GM04503 (cell line): ENCODE results near the gene THSD4.
"Not testable (repeated sequence)": the region's sequence is repeated elsewhere in the genome, so short reads cannot be mapped to it uniquely, and the experiment has no call there.

Source experiments
- DNase-seq: peaks from one replicate; pipeline ENCODE4 v3.0.0-alpha.2; 2012; ENCODE audit warnings: low read depth

The THSD4 gene

DNA sequence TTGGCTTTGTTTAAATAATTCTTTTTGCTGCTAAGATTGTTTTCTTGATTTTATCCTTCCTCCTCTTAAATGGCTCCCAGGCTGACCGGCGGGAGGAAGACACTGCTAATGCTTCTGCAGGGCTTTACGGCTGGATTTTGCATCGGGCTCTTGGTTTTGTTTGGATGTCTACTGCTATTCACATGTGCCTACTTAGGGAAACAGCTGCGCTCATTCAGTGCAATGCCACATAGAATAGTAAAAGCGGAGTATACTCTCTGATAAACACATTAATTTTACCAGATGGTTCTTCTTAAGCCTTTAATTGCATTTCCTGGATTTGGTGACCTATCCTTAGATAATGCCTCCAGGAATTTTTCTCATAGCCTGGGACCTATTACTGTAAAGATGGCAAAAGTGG lies 146.6 kb downstream of the THSD4 start:
- no peak for DNase-seq

DNA sequence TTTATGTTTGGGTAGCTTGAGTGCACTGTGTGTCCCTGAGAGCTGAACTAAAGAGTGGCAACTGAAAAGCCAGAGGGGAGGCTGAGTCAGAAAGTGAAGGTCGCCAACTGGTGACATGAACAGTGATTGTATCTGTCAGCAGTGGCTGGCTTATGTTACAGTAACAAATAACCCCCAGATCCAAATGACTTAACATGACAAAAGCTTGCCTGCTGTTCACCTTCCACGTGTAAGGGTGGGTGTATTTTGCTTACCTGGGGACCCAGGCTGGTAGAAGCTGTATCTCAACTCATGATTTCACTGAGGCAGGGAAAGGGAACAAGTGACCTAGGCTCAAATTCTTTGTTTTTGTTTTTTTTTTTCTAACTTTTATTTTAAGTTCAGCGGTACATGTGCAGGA lies 147.3 kb downstream of the THSD4 start:
- DNase-seq, result no peak

DNA sequence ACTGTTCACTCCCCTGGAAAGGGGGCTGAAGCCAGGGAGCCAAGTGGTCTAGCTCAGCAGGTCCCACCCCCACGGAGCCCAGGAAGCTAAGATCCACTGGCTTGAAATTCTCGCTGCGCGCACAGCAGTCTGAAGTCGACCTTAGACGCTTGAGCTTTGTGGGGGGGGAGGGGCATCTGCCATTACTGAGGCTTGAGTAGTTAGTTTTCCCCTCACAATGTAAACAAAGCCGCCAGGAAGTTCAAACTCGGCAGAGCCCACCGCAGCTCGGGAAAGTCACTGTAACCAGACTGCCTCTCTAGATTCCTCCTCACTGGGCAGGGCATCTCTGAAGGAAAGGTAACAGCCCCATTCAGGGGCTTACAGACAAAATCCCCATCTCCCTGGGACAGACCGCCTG lies 150.3 kb downstream of the THSD4 start:
- DNase-seq, result not testable (repeated sequence)

DNA sequence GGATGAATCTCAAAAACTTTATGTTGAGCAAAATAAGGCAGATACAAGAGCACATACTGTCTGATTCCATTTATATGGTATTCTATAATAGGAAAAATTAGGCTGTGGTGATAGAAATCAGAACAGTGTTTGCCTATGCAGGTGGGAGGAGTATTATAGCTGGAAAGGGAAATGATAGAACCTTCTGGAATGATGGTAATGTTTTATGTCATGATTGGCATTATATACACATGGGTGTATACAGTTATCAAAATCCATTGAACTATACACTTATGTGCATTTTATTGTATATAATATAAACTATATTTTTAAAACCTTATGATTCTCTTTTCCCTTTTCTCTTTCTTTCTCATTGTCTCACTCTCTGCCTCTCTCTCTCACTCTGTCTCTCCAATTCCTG lies 156.1 kb downstream of the THSD4 start:
- no peak for DNase-seq

DNA sequence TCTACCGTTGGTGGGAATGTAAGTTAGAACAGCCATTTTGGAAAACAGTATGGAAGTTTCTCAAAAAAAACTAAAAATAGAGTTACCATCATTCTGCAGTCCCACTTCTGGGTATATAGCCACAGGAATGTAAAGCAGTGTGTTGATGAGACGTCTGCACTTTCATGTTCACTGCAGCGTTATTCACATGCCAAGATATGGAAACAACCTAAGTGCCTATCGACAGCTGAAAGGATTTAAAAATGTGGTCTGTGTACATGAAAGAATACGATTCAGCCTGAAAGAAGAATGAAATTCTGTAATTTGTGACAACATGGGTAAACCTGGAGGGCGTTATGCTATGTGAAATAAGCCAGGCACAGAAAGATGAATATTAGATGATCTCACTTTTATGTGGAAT lies 157.7 kb downstream of the THSD4 start:
- no peak for DNase-seq

DNA sequence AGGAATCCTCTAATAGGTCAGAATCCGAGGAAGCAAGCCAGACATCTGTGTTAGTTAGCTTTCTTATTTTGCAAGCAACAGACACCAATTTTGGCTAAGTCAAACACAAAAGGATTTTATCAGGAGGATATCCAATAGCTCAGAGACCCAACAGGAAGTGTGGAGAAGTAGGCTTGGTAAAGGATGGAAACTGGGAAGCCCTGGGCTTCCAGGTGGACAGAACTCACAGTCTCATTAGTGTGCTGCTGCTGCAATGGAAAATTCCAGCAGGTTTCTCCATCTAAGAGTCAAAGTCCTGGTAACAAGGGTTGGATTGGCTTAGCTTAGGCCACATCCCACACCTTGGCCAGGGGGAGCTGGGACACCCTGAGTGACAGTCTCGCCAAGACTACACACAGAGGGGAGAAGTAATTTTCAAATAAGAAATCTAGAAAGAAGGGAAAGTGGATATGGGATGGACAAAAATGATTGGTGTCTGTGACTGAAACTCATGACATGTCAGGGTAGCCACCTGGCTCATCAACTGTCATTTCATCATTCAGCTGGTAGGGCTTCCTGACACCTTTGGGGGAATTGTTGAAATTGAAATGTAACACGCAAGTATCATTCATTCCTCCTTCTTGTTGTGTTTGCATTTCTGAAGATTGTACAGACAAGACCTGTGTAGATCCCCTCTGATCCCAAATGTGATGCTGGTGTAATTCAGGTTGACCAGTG lies 158.6 kb downstream of the THSD4 start:
- no peak for DNase-seq

DNA sequence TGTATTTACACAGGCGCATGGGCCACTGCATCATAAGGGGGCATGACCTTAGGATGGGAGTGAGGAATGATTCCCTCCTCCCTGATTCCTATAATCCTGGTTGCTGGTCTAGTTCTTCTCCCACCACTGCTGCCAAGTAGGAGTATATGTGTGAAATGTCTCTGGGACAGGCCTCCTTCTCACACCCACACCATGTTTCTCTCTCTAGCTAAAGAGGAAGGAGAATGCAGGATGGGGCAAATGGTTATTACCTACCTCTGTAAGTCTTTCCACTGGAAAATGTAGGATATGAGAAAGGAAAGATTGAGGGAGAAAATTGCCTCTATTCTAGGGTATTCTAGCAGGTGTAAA lies 159.2 kb downstream of the THSD4 start:
- no peak for DNase-seq

DNA sequence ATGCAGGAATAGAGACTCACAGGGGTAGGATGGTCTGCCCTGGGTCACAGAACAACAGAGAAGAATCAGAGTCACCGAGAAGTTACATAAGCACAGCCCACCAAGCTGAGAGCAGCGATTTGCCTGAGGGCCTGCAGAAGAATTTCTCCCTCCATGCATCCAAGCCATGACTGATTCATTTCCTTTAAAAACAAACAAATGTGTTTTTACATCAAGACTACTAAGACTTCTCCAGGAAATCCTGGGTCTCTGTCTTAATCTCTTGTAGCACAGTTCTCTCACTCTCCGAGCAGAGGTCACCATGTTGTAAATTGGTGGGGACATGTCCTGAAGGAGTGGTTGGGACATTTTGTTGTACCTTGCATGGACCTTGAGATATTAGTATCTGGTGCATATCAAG lies 159.8 kb downstream of the THSD4 start:
- DNase-seq, result no peak

DNA sequence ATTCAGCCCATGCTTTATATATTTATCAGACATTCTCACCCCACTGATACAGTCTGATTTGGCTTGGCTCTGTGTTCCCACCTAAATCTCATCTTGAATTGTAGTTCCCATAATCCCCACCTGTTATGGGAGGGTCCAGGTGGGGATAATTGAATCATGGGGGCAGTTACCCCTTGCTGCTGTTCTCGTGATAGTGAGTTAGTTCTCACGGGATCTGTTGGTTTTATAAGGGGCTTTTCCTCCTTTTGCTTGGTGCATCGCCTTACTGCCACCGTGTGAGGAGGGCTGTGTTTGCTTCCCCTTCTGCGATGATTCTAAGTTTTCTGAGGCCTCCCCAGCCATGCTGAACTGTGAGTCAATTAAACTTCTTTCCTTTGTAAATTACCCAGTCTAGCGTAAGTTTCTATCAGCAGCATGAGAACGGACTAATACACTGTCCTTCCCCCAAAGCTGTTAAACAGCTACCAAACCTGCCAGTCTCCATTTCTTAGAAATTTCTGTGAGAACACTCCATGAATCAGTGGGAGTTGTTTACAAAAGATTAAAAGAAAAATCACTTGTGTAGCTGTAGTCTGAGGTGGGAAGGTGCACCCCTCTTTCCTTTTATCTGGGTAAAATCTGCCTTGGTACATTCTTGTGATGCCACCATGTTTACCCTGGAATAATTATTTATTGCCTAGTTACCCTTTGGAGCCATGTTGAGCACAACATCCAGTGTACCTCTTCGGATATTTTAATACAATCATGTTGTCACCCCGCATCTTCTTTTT lies 160.5 kb downstream of the THSD4 start:
- DNase-seq, result no peak

DNA sequence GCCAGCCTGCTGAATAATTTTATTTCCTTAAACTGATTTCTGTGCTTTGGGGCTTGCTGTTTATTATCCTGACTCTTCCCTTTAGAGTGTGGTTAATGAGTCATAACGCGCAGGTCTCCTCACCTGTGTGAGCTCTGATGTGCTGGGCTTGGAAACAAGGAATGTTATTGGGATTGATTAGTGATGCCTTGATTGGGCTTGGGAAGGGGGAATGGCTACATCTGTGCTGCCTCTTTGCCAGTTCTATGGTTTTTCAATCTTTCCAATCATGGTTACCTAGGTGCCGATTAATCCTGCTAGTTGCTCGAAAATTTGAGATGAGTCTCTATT lies 161.0 kb downstream of the THSD4 start:
- DNase-seq, result no peak

DNA sequence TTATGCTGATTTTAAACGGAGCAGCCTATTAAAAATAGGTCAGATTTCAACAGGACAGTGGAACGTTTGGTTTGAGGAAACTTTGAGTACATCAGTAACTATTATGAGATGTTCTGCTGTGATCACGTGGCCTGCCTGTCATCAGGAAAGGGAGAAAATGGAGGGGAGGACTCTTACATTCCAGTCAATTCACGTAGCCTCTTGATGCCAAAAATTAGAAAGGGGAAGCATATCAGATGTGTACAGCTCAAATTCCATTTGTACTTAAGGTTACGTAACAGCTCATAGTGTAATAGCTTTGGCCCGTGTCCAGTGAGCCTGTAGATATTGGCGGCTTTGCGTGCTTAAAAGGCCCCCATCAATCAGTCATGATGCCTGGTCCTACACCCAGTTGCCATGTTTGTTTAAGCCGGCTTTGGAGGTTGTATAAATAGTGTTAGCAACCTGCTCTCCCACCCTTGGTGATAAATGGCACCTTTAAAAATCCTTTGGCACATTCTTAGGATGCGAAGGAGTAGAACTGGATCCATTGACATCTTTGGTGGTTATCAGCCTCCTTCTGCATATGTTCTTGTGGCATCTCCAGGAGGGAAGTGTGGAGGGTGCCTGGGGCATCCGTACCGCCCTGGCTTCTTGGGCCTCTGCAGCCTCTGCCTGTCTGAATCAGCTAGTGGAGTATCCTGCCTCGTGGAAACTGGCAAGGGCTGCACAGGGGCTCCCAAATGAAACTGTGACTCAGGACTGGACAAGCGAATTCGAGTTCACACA lies 163.9 kb downstream of the THSD4 start:
- peak; percentile 79 for DNase-seq

DNA sequence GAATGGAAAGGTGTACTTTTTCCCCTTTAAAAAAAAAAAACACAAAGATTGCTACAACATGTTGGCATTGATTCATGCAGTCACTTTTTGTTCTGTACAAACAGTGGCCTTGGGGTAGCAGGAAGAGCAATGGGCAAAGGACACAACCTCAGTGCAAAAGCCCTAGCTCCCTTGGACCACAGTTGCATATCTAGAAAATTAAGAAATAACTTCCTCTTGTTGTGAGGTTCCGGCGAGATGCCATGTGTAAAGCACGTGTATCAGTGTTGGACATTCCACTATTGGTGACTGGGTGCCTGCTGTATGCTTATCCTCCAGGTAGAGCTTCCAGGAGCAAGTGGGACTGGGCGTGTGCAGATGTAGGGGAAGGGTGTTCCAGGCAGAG lies 164.5 kb downstream of the THSD4 start:
- no peak for DNase-seq

DNA sequence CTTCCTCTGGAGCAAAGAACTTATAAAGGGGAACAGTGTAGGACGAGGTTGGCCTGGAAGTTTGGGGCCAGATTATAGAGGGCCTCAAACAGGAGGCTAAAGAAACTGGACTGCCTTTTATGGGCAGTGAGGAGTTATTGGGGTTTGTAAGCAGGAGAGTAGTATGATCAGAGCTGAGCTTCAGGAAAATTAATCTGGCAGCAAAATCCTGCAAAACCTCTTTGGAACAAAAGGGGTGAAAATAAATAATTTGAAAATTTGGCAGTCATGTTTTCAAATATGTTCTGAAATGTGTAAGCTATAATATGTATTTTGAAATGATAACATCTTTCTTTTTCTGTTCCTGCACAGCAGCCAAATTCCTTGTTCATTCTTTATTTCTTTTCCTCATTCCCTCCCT lies 164.9 kb downstream of the THSD4 start:
- DNase-seq, result no peak

DNA sequence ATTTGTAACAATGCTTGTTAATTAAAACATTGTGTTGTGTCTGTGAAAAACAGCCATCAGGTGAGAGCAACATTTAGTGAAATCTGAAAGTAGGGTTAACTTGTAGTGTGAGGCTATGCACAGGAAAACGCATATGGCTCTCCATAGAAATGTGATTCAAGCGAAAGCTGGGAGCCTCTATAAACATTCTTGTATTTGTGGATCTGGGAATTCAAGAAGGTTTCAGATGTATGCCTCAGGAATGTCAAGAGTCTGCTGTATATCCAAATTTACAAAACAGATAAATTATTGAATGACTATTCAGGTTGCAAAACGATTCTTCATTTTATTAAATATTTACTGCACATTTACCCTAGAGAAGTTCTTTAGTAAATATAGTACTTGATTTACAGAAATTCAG lies 166.0 kb downstream of the THSD4 start:
- DNase-seq, result no peak

DNA sequence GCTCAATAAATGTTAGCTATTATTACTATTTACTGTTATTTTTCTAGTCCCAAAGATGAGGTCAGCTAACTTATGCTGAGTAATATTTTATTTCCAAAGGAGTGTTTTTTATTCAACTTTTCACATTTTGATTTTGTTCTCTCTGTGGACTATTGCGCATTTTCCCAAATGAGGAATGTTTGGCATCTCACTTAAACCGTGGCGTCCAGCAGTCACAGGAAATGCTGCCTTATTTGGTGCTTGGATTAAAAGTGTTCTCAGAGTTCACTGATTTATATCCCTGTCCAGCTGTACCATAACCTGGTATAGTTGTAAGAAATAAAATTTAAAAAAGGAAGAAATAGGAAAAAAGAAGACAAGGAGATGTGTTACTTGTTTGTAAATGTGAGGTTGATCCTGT lies 166.8 kb downstream of the THSD4 start:
- no peak for DNase-seq

DNA sequence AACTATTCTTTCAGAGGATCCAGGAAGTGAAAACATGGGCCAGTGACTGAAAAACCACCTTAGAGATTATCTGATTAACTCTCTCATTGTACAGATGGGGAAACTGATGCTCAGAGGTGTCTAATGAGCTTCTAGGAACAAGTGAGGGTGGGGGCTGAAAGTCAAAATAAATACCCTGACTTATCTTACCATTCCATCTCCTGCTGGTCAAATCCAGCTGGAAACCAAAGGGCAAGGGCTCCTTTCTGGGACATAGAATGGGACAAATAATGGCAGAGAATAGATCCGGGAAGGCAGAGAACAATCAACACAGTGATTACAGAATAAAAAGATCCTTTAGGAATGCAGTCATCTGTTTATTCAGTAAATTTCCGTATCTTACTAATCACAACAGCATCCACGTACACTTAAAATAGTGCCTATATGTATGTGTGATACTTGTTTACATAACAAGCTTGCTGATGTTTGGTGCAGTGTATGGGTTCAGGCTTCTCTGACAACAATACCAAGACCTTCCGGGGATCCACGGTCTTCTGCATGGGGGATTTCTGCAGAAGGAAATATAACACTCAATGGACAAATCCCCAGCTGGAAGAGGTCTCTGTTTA lies 173.2 kb downstream of the THSD4 start:
- no peak for DNase-seq

DNA sequence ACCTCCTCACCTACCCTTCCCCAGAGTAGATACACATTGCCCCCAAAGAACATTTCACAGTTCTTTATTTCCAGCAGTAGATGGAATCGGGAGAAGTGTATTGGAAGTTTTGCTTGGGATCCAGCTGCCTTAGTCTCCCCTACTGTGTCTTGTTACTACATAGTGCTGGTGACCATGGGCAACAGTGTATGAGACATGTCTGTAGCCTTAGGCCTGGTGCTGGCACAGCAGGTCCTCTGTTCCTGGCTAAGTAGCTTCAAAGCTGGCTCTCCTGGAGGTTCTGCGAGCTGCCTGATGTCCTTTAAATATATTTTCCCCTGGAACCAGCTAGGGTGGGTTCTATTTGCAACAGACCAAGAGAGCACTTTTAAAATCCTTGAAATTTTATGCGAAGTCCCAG lies 174.7 kb downstream of the THSD4 start:
- no peak for DNase-seq

DNA sequence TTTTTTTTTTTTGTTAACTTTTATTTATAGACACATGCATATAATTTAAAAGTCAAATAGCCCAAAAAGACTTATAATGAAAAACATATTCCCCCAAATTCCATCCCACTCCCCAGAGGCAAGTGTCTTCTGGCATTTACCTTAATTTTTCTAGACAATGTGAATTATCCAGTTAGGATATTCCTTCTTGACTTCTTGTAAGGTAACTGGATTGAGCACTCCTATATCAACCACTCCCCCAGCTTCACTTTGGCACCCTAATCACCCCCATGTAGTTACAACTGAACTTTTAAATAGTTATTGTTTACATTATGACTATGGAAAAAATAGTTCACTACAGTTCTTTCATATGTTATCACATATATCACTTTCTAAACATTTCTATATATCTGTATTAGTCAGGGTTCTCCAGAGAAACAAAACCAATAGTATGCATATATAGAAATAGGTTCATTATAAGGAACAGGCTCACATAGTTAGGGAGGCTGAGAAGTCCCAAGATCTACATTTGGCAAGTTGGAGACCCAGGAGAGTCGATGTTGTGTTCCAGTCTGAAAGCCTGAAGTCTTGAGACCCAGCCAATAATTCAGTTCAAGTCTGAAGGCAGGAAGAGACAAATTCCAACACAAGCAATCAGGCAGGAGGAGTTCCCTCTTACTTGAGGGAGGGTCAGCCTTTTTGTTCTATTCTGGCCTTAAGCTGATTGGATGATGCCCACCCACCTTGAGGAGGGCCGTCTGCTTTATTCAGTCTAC lies 175.8 kb downstream of the THSD4 start:
- DNase-seq, result no peak

DNA sequence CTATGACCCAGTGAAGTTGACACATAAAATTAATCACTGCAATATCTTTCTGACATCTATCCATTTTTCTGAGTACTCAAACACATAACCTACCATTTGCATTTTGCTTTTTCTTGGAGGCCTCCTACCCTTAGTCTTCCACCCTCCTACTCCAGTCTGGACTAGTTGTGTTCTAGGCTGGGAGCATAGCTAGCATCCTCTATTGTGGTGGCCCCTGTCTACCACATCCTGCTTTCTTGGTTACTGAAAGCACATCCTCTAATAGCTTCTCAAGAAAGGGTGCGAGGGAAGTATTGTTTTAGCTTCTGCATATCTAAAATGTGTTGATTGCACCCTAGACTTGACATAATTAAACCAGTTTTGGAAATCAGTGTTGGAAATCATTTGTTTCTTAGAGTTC lies 176.5 kb downstream of the THSD4 start:
- no peak for DNase-seq

DNA sequence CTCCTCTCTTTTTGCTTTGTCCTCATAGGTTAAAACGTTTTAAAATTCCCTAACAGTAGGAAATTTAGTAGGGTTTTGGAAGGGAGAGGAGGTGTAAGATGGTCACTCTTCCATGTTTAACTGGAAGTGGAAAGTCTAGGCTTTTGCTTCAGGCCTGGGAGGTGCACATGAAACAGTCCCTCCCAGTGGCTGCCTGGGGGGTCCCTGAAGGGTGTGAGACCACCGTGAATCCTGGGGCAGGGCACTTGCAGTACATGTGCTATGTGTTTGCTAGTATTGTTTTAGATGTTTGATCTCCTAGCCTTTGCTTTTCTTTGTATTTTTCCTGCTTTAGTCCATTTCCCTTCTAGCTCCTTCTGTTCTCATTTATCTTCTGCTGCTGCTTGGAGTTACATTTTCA lies 178.5 kb downstream of the THSD4 start:
- no peak for DNase-seq

DNA sequence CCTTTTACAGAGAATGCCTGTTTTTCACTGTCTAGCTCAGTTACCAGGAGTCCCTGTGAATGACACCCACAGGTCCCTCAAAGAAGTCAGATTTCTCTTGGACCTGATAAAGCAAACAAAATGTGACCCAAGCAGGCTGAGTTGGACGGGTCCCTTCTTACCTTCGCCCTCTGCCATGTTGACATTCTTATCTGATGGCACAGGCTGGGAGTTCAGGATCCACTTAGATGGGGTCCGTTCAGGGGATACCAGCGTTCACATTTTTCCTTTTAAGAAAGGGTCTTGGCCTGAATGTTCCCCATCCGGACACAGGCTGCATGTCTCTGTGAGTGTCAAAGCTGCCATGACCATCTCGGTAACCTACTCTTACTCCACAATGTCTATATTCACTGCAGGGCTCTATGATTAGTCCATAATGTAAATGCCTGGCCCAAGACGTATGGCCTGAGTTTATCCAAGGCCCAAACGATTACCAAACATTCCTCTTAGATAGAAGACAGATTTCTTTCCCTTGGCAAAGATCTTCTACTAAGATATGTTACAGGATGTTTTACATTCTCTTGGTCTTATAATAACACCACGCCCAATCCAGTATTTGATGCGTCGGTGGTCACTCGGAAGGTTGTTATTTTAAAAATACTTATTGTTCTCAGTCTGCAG lies 179.1 kb downstream of the THSD4 start:
- peak; percentile 78 for DNase-seq
